Omental fat pad (tissue), 4 donors: ENCODE measurements around the gene RPS25. TPM values are rescaled to one million over a fixed set of nuclear protein-coding genes. Genes with fewer than 3 reads are reported as not detected.
"Not testable (repeated sequence)": the region's sequence is repeated elsewhere in the genome, so short reads cannot be mapped to it uniquely, and the experiment has no call there.

Experiments used
- ATAC-seq: fragments of 150-250 bp; one replicate; pipeline ENCODE4 v1.9.1; 2016; ENCODE audit warnings: mild to moderate bottlenecking, moderate library complexity; ENCODE audit not compliant: low FRiP score
- DNase-seq: peaks from one replicate; pipeline ENCODE4 v3.0.0-alpha.2; 2019; ENCODE audit warnings: low spot score
- total RNA-seq, 4 donors: library from RNA; depleted of rRNA; stranded (reverse); fragments of >200 nt; gene quantifications; one replicate each; pipeline ENCODE4 v1.1.0, GENCODE V29; 2016
- TF ChIP-seq, protein P1 (sequence below), 3 donors: fragments of 450-650 bp; IDR thresholded peaks; one replicate each; pipeline ENCODE4 v1.5.1; 2016 to 2017; ENCODE audit warnings: antibody characterized with exemption in 3 of 3, mild to moderate bottlenecking in 3 of 3, moderate library complexity in 2 of 3

Gene RPS25
- total RNA-seq, 4 donors from 2014 or later = 1,426 to 2,619 (median 2,025) TPM

- TF ChIP-seq, protein P1, sequence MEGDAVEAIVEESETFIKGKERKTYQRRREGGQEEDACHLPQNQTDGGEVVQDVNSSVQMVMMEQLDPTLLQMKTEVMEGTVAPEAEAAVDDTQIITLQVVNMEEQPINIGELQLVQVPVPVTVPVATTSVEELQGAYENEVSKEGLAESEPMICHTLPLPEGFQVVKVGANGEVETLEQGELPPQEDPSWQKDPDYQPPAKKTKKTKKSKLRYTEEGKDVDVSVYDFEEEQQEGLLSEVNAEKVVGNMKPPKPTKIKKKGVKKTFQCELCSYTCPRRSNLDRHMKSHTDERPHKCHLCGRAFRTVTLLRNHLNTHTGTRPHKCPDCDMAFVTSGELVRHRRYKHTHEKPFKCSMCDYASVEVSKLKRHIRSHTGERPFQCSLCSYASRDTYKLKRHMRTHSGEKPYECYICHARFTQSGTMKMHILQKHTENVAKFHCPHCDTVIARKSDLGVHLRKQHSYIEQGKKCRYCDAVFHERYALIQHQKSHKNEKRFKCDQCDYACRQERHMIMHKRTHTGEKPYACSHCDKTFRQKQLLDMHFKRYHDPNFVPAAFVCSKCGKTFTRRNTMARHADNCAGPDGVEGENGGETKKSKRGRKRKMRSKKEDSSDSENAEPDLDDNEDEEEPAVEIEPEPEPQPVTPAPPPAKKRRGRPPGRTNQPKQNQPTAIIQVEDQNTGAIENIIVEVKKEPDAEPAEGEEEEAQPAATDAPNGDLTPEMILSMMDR (IDR thresholded peaks at IDR 0.05) = no peak
- DNase-seq = no peak
- ATAC-seq = no peak
These were observed 6.9 kb upstream of the RPS25 start for GRCh38 chr11:119025099-119025473.

DNA sequence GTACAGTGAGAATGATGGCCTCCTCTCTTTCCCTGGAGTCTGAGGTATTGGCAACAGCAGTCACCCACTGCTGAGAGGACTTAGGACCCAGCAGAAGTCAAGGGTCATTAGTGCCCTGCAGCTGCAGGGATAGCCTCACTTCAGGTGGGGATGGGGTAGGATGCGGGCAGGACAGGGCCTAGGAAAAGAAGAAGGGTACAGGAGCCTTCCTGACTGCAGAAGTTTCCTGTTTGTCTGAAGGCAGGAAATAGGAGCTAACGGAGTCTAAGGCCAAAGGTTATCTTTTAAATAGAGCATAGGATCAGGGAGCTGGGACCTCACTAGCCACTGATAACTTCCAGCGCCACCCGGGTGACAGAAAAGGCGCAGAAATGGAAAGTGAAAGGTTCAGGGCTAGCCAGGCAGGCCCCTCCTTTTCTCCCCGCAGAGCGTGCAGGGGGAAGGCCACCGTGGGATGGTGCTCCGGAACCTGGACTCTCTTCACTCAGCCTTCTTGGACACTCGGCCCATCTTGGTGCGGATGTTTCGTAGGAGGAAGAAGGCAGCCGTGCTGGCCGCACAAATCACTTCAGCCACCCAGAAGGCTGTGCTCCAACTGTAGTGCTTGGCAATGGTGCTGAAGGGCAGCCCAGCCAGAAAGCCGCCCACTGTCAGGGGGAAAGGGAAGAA is 6.4 kb upstream of the RPS25 start:
- ATAC-seq = no peak
- DNase-seq = no peak
- TF ChIP-seq, protein P1 (IDR thresholded peaks at IDR 0.05) = no peak

DNA sequence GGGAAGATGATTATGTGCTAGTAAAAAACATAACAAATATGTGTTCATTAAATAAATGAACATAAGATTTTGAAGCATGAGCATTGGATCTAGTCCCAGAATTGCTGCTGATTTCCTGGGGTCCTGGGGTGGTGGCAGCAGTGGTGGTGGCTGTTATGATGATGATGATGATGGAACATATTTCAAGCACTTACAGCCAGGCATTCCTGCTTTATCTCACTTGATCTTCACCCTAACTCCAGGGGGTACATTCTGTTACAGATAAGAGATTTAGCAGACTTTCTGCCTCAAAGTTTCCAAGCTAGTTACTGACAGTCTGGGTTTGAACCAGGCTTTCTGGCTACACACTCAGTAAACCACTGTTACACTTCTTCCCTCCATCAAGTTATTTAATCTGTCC is 5.6 kb upstream of the RPS25 start:
- DNase-seq (no peak), ATAC-seq (no peak)
- TF ChIP-seq, protein P1 (IDR thresholded peaks at IDR 0.05) = no peak

- no peak for ATAC-seq
- TF ChIP-seq, protein P1 (IDR thresholded peaks at IDR 0.05) = no peak
- DNase-seq = no peak
These were observed 3.5 kb upstream of the RPS25 start for GRCh38 chr11:119021631-119022030.

DNA sequence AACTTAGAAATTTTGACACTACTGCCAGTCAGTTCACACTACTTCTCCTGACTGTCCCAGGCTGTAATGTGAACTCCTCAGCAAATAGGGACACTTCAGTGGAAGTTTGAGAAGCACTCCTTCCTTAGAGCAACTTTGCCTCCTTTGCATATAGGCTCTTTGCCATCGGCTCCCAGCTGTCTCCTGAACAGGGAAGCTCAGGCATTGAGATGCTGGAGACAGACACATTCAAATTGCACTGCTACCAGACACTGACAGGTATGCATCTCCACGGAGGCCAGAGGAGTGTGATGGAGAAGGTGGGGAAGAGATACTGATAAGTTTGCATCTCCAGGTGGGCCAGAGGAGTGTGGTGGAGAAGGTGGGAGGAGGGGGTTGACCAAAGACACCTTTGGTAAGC is 1.9 kb upstream of the RPS25 start:
- no peak for DNase-seq
- TF ChIP-seq, protein P1 (IDR thresholded peaks at IDR 0.05) = no peak
- no peak for ATAC-seq

DNA sequence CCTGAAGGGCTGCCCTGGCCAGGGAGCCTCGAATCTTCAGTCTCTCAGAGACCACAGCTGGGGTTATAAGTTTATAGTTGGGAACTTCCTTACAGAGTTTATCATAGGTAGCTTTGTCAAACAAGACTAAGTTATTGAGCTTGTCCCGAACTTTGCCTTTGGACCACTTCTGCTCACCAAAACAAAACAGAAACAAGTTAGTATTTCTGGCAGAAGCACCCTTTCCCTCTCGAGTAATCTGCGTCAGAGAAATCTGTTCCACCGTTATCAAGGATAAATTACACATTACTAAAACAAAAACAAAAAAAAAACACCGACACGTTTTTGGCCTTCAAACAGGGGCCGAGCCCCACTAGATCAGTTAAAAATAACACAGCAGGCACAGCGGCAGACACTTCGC is 766 bp downstream of the RPS25 start:
- ATAC-seq, DNase-seq: not testable (repeated sequence)

- TF ChIP-seq, protein P1 (IDR thresholded peaks at IDR 0.05) = no peak
- DNase-seq (no peak), ATAC-seq (no peak)
These were observed 1.7 kb downstream of the RPS25 start for GRCh38 chr11:119016216-119017009.
